MCF 10A (cell line): ENCODE measurements around the gene ZIC5. TPM values are rescaled to one million over a fixed set of nuclear protein-coding genes. Genes with fewer than 3 reads are reported as not detected.

Experiments
- BruUV-seq: library from RNA; stranded (reverse); fragments of 400-500 nt; replicated peaks from 2 replicates; lab custom pipeline; 2021; lab: Mats Ljungman, UMichigan
- CTCF ChIA-PET: fragments of 300-600 bp; sonication (Branson Sonifier 250); formaldehyde crosslinking; extraction: SDS; loops from one replicate; lab custom pipeline; 2021; ENCODE audit warnings: antibody characterized with exemption, inconsistent platforms; lab: Yijun Ruan, JAX
- POLR2A ChIA-PET: fragments of 300-600, 350-650 bp; sonication (Branson Sonifier 250); formaldehyde crosslinking; extraction: SDS; loops from one replicate; lab custom pipeline; 2020; ENCODE audit warnings: antibody characterized with exemption, inconsistent platforms; lab: Yijun Ruan, JAX
- DNase-seq: peaks from one replicate; pipeline ENCODE4 v3.0.0-alpha.2; 2018; ENCODE audit not compliant: unreplicated experiment
- H3K27ac Mint-ChIP-seq: one replicate; pipeline ENCODE4 v1.8.0; 2022; ENCODE audit warnings: mild to moderate bottlenecking, low read depth, mixed read lengths; ENCODE audit not compliant: unreplicated experiment
- H3K27me3 Mint-ChIP-seq: one replicate; pipeline ENCODE4 v1.8.0; 2022; ENCODE audit warnings: mixed read lengths; ENCODE audit not compliant: insufficient read depth, unreplicated experiment
- H3K36me3 Mint-ChIP-seq: one replicate; pipeline ENCODE4 v1.8.0; 2022; ENCODE audit warnings: mild to moderate bottlenecking, moderate library complexity, mixed read lengths; ENCODE audit not compliant: insufficient read depth, unreplicated experiment
- H3K4me1 Mint-ChIP-seq: one replicate; pipeline ENCODE4 v1.8.0; 2022; ENCODE audit warnings: mixed read lengths; ENCODE audit not compliant: insufficient read depth, unreplicated experiment
- H3K4me3 Mint-ChIP-seq: one replicate; pipeline ENCODE4 v1.8.0; 2022; ENCODE audit warnings: mild to moderate bottlenecking, moderate library complexity, mixed read lengths; ENCODE audit not compliant: unreplicated experiment
- H3K9me3 Mint-ChIP-seq: one replicate; pipeline ENCODE4 v1.8.0; 2022; ENCODE audit warnings: mixed read lengths; ENCODE audit not compliant: unreplicated experiment
- intact Hi-C: fragments of 100-400 bp; cut with micrococcal nuclease; formaldehyde crosslinking; loops from 2 replicates; pipeline ENCODE4 v1.14.1; 2022
- total RNA-seq: library from RNA; stranded (reverse); gene quantifications from 2 replicates; pipeline ENCODE4 v1.2.3, GENCODE V29; 2022
- TF ChIP-seq, protein P1 (sequence below): fragments of 200-600 bp; IDR thresholded peaks from one replicate; pipeline ENCODE4 v1.8.0; 2022; ENCODE audit warnings: antibody characterized with exemption, mild to moderate bottlenecking; ENCODE audit not compliant: unreplicated experiment

The ZIC5 gene
- total RNA-seq, 1 experiment from 2014 or later = not detected

- H3K9me3 Mint-ChIP-seq = no peaks in the 10 kb centered on the region
- TF ChIP-seq, protein P1, sequence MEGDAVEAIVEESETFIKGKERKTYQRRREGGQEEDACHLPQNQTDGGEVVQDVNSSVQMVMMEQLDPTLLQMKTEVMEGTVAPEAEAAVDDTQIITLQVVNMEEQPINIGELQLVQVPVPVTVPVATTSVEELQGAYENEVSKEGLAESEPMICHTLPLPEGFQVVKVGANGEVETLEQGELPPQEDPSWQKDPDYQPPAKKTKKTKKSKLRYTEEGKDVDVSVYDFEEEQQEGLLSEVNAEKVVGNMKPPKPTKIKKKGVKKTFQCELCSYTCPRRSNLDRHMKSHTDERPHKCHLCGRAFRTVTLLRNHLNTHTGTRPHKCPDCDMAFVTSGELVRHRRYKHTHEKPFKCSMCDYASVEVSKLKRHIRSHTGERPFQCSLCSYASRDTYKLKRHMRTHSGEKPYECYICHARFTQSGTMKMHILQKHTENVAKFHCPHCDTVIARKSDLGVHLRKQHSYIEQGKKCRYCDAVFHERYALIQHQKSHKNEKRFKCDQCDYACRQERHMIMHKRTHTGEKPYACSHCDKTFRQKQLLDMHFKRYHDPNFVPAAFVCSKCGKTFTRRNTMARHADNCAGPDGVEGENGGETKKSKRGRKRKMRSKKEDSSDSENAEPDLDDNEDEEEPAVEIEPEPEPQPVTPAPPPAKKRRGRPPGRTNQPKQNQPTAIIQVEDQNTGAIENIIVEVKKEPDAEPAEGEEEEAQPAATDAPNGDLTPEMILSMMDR = no peak
- peaks cover 38% of the 10 kb centered on the region for H3K27me3 Mint-ChIP-seq
- CTCF ChIA-PET = interaction anchor here (0.6 kb wide), 1 partner anchor 1575 kb away, joined by 3 read pairs; no protein-coding TSS in a partner anchor
- H3K4me3 Mint-ChIP-seq = no peak overlapping the region
- intact Hi-C loops = no loop called here
- peaks cover 7% of the 10 kb centered on the region for H3K4me1 Mint-ChIP-seq
- DNase-seq = no peak
- BruUV-seq = no TSS peak
- H3K27ac Mint-ChIP-seq = no peak overlapping the region
- no peaks in the 10 kb centered on the region for H3K36me3 Mint-ChIP-seq
- POLR2A ChIA-PET = no interaction called here
Measured at GRCh38 chr13:99997702-99998214, 26.2 kb upstream of the ZIC5 start.

DNA sequence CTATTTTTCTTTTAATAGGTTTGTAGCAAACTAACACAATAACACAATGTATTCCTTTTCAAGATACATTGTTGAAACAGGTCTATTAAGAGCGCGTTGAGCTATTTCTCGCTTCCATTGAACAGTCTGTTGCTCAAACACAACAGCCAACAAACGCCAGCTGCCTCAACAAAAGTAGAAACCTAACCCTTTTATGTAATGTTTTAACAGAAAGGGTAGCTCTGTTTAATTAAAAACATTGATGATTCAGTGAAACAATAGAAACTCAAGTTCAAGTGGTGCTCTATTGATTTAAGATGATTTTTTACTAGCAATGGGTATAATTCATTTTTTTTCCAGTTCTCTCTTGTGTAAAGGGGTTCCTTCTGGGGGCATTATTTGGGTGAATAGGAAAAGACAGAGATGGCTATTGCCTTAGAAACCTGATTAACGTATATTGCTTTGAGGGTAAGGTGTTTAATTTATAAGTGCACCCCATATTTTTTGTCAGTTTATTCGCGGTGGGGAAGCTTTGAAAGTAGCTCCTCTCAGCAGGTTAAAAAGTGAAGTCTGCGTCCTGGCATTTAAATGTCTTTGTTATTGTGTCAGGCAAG, 24.9 kb upstream of the ZIC5 start:
- intact Hi-C loops = no loop called here
- ChIA-PET POLR2A (interaction anchor here (0.6 to 0.9 kb wide), 2 partner anchors 15 to 527 kb away, joined by 3 read pairs; partner anchors contain the start of gene ZIC2), CTCF (interaction anchor here (1.5 kb wide), 1 partner anchor 561 kb away, joined by 3 read pairs; no protein-coding TSS in a partner anchor)
- Mint-ChIP-seq H3K27me3 (peaks cover 38% of the 10 kb centered on the region), H3K4me1 (peaks cover 13% of the 10 kb centered on the region), H3K27ac (no peak overlapping the region), H3K9me3 (no peaks in the 10 kb centered on the region), H3K4me3 (no peak overlapping the region), H3K36me3 (no peaks in the 10 kb centered on the region)
- TF ChIP-seq, protein P1 = no peak
- no peak for DNase-seq
- no TSS peak for BruUV-seq

DNA sequence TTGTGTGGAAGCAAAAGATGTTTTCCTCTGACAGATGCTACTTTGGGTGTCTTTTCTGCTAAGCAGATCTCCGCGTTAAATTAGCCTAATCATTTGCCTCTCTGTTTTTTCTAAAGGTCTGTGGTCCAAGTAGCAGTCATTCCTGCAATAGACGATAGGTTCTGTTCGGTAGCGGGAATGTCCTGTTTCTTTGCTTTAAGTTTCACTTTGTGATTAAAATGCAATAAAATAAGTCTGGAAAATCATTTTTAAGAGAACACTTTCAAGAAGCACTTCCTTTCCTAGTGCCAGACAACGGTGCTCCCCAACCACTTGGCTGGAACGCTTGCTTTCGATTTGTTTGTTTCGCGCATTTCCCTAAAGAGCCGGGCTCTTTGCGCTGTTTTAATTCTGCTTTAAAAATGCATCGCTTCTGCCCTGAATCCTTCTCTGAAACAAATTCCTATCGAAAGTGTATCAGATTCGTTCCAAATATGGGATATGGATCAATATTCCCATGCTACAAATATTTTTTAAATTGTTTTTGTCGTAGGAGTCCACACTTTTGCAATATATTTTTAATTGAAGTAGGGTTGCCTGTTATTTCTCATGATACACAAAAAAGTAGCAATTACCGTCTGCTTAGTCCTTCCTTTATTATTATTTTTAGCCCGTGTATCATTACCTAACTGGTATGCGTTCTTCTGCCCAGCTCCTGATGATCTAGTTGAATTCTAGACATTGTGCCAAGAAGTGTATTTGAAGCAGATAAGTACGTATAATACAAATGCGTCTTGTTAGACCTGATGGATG, 24.2 kb upstream of the ZIC5 start:
- DNase-seq = no peak
- Mint-ChIP-seq H3K4me3 (no peak overlapping the region), H3K27ac (no peak overlapping the region), H3K36me3 (no peaks in the 10 kb centered on the region), H3K4me1 (peaks cover 13% of the 10 kb centered on the region), H3K27me3 (peaks cover 38% of the 10 kb centered on the region), H3K9me3 (no peaks in the 10 kb centered on the region)
- BruUV-seq = no TSS peak
- ChIA-PET POLR2A (interaction anchor here (0.9 kb wide), 1 partner anchor 14 kb away, joined by 3 read pairs; the partner anchor contains the start of gene ZIC2), CTCF (interaction anchor here (1.5 kb wide), 1 partner anchor 560 kb away, joined by 3 read pairs; no protein-coding TSS in a partner anchor)
- intact Hi-C loops = no loop called here
- TF ChIP-seq, protein P1 = no peak

DNA sequence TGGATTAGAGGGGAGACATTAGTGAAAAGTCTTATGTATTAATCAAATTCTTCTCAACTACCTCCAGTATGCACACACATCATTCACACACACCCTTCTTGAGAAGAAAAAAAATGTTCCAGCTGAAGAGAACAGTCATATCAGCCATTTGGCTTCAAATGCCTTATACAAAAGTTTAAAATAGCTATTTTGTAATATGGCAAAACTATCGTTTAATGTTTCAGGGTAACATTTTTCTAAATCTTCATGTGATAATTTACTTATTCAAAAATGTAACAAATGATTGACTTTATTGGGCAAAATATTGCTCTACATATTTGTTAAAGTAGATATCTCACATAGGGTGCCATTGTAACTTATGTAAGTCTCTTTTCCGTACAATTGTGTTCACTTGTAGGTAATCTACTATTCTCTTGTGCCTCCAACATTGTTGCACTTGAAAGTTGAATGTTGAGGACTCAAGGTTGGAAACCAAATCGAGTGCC, 23.6 kb upstream of the ZIC5 start:
- Mint-ChIP-seq H3K27ac (no peak overlapping the region), H3K4me3 (no peak overlapping the region), H3K27me3 (peaks cover 38% of the 10 kb centered on the region), H3K36me3 (no peaks in the 10 kb centered on the region), H3K4me1 (peaks cover 13% of the 10 kb centered on the region), H3K9me3 (no peaks in the 10 kb centered on the region)
- BruUV-seq = no TSS peak
- POLR2A ChIA-PET = interaction anchor here (0.7 kb wide), 1 partner anchor 19 kb away, joined by 3 read pairs; no protein-coding TSS in a partner anchor
- CTCF ChIA-PET = interaction anchor here (0.8 to 1.5 kb wide), 2 partner anchors 239 to 560 kb away, joined by 3 read pairs; no protein-coding TSS in a partner anchor
- intact Hi-C loops = no loop called here
- no peak for DNase-seq
- TF ChIP-seq, protein P1 = no peak
